Measurements from ENCODE around the gene NPAT.
"Not testable (repeated sequence)": the region's sequence is repeated elsewhere in the genome, so short reads cannot be mapped to it uniquely, and the experiment has no call there.

NPAT gene

DNA sequence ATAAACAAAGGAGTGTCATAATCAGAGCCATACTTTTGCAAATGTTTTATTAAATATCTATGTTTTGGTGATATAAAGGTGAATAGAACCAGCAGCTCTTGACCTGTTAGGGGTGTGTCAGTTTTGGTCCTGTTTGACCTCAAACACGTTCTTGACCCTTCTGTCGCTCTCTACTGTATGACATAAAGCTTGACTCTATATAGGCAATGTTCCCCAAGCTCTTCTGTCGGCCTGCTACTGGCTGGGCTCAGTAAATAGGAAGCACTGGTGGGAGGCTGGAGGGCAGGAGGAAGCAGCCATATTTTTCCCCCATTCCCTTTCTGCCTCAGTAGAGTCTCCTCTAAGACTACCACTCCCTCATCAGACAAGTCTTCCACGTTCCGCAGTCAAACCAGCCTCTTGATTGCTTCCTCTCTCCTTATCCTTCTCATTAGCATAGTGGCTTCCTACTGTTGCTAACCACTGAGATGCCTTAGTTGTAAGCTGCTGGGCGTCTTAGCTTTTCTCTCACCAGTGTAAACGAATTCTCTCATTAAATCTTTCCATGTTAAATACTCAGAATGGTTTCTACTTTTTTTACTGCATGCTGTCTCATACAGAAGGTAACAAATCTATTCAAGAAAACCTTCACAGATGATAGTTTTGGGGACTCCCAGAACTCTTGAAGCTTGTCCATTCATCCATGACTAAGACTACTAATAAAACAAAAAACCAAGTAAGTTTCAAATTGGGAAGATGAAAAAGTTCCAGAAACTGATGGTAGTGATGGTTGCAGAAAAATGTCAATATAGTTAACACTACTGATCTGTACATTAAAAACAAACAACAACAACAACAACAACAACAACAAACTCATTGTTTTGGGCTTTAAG lies 3.3 kb downstream of the NPAT start:
- no peak for DNase-seq

DNA sequence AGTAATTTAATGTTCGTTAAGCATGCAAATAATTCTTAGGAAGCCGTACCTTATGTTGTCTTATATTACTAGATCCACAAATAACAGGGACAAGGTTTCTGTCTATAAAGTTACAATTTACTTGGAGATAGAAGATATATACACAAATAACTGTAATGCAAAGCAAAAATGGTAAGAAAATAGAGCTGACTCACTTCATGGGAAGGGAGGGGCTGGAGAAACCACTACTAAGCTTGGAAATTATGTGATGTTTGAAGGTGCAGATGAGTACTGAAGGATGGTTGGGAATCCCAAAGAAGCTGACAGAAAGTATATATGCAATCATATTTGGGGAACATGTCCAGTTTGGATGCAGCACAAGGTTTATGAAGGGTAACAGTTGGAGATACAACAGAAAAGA lies 4.0 kb downstream of the NPAT start:
- no peak for DNase-seq

DNA sequence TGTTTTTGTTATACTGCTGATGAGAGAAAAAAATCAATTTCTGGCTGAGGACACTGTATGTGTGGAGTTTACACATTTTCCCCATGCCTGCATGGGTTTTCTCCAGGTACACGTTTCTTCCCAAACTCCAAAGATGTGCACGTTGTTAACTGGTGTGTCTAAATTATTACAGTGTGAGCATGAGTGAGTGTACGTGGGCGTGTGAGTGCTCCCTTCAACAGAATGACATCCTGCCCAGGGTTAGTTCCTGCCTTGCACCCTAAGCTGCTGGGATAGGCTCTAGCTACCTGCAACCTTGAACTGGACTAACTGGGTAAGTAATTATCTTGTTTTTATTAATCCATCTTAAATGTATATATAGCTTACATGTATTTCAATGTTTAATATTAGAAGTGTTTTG lies 5.5 kb downstream of the NPAT start:
- DNase-seq = no peak

DNA sequence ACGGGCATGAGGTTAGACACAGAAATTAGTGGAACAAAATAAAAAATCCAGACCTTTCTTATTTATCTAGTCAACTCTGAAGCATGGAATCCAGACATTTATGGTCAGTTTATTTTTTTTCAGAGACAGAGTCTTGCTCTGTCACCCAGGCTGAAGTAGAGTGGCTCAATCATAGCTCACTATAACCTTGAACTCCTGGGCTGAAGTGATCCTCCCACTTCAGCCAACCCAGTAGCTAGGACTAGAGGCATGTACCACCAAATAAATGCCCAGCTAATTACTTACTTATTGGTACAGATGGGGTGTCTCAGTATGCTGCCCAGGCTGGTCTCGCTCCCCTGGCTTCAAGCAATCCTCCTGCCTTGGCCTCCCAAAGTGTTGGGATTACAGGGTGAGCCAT lies 8.7 kb downstream of the NPAT start:
- no peak for DNase-seq

DNA sequence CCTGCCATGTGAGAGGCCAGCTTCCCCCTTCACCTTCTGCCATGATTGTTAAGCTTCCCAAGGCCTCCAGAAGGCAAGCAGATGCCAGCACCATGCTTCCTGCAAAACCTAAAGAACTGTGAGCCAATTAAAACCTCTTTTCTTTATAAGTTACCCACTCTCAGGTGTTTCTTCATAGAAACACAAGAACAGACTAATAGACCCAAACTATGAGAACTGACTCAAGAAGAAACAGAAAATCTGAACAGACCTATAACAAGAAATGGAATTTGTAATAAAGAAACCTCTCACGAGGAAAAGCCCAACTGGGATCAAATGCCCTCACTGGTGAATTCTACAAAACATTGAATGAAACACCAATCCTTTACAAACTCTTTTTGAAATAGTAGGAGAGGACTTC lies 12.0 kb downstream of the NPAT start:
- DNase-seq = no peak

DNA sequence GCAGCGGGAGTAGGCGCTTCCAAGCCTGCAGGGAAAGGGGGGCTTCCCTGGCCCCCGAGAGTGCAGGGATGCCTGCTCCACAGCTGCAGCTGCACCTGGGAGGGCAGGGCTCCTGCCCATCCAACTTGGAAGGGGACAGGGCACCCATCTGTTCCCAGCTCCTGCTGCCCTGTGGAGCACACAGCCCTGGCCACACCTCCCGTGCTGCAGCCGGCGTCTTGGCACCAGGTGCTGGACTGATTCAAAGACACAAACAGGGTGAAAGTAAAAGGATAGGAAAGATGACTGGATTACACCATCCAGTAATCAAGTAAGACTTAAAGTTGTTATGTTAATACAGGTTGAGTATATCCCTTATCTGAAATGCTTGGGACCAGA lies 14.8 kb downstream of the NPAT start:
- no peak for DNase-seq

DNA sequence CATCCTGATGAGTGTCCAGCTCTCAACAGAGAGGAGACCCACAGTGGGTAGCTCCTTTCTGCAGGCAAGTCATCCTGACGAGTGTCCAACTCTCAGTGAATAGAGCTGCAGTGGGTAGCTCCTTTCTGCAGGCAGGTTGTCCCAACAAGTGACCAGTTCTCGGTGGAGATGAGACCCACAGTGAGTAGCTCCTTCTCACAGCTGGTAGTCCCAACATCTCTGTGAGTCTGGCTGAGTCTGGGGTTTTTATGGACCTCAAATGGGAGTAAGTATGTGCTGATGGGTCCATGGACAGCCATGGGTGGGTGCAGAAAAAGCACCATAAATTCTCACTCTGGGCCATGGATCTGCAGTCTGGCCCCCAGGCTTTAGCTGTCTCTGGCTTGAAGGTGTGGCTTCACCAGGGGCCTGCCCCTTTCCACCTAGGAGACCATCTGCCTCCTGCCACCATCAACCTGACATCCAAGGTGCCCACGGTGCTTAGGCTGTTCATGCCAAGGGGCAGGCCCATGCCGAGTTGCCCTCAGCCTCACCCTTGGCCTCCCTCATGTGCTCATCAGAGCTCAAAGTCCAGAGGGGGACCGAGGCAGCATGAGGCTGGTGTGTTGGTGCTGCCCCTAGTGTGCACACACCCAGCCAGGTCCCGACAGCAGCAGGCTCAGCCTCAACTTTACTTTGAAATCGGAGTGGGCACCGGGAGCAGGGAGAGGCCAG lies 15.3 kb downstream of the NPAT start:
- no peak for DNase-seq

DNA sequence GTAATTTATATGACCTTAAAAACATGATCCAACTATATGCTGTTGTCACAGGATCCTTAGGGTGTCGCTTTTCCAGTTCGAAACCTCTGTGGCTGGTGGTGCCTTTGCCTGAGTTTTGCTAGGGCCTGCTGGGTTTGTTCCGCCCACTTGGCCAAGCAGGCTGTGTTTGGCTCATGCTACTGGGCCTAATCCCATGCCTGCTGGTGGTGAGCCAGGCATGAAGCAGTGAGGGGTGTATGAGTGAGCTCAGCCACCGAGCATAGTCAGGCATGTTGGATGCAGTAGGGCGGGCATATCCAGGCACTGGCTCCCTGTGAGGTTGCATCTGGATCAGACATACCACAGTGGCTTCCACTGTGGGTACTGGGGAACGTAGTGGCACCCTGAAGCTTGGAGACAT lies 16.3 kb downstream of the NPAT start:
- no peak for DNase-seq

DNA sequence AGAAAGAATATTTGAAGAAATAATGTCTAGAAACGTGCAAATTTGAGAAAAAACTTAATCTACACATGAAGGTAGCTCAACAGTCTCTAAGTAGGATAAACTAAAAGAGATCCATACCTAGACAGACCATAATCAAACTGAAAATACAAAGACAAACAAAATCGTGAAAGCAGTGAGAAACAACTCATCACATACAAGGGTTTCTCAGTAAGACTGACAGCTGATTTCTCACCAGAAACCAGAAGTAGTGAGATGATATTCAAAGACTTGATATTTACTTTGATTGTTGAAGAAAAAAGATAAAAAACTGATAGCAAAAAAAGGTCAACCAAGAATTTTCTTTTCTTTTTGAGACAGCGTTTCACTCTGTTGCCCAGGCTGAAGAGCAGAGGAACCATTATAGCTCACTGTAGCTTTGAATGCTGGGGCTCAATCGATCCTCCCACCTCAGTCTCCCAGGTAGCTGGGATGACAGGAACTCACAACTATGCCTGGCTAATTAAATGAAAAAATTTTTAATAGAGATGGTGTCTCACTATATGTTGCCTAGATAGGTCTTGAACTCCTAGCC lies 17.4 kb downstream of the NPAT start:
- DNase-seq = no peak

DNA sequence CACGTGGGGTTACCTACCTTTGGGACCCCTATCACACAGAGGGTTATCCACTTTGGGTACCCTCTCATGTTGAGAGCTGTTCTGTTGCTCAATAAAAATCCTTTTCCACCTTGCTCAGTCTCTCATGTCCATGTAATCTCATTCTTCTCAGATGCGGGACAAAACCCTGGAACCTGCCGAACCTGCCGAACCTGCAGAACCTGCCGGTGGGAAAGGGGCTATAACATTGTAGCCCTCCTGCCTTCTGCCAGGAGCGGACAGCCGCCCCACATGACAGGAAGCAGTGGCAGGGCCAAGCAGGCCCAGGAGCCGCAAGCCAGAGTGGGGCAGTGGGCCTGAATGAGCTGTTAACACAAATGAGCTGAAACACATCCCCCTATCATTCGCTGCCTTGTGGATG lies 18.1 kb downstream of the NPAT start:
- no peak for DNase-seq

DNA sequence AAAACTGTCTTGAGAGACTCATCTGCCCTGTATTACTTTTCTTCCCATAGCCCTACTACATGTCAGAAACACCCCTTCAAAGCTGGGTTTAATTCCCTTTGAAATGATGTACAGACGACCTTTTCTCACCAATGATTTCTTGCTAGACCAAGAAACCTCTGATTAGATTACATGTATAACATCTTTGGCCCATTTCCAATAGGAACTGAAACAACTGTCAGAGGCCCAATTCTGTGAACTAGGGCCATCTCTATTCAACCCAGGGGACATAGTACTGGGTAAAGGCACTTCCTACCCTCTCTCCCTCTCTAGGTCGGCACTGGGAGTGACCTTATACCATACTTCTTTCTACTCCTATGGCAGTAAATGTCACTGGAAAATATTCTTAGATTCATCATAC lies 19.4 kb downstream of the NPAT start:
- no peak for DNase-seq

DNA sequence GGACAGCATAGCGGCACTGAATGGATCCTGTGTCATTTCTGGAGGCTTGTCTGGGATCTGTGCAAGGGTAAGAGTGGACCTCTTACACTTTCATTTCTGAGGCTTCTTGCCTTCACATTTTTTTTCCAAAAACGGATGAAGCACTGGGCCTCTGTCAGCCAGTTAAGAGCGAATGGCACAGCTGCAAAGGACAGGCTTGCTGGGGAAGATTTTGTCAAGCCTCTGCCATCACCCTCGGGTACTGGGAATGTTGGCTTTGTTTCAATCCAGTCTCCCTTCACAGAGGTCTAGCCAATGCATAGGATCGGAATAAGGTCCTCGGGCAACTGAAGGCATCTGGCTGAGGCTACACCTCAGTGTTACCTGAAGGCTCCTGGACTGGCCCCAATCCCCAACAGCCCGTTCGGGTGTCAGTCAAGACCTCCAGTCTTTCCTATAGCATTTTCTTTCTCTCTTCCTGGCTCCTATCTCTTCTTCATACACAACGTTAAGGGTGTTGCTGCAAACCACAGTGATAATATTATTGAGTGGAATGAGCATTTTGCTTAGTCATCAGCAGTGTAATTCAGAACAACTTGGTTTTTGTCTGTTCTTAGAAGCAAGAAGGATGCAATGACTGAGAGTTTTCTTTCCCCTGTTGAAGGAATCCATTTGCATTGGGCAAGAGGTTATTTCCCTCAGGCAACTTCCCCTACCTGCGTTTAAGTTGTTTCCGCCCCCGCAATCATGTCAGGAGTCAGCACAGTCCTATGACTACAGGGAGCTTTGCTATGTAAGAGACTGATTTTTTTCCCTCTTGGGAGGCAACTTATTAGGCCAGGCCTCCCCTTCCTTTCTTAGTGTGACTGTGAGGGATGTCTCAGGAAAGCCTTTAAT lies 22.8 kb downstream of the NPAT start:
- DNase-seq = peak; percentile 46

DNA sequence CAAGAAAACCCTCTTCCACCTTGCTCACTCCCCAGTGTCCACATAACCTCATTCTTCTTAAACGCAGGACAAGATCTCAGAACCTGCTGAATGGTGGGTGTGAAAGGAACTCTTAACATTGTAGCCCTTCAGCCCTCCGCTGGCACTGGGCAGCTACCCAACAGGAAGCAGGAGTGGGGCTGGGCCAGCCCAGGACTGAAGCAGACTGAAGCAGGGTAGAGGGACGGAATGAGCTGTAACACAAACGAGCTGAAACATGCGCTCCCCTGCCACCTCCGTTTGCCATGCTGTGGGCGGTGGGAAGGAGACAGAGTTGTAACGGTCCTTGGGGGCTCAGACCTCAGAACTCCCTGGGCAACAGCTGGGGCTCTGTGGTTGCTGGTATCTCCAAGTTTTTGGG lies 23.6 kb downstream of the NPAT start:
- DNase-seq = no peak

DNA sequence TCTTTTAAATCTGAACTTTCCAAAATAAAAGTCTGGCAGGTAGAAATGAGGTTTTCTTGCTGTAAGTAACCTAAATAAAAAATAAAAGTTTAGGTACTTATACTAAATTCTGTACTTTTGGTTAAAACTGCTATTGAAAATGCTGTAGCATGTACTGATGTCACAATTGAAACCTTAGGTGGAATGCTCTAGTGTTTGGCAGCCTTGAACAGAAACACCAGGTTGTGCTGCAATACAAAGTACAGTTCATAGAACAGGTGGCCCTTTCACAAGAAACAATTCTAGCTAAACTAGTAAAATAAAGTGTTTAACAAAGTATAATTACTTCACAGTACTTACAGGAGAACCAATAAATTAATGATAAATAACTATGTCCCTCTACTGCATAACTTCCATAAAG lies 25.1 kb downstream of the NPAT start:
- DNase-seq = no peak

DNA sequence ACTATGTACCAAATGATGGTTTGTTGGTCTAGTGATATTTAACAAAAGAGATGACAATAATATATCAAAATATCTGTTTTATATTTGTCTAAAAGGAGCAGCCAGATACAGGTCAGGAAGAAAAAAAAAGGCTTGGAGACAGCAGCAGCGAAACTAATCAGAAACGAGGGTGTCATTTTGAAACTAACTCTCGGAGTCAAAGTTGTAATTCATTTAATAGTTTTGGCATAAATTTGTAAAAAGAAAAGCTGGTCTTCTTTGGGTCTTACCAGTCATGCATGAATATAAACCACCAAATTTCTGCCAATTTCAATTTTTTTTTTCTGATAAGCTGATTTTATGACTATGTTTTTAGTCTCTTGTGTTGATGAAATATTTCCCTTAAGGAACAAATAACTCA lies 25.5 kb downstream of the NPAT start:
- DNase-seq = no peak

DNA sequence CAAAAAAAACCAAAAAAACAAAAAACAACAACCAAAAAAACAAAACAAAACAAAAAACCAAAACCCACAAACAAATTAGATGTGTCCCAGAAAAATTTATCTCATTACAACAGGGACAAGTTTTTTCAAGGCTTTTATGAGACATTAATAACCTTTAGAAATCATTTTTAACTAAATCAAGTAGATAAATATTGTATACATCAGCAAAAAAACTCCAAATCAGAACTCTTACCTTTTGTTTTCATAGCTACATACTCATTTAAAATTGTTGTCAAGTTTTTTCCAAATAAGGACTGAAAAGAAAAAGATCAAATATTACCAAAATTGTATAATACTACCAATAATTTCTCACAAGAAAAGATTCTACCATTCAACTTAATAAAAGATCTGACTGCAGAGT lies 28.7 kb downstream of the NPAT start:
- DNase-seq = no peak

DNA sequence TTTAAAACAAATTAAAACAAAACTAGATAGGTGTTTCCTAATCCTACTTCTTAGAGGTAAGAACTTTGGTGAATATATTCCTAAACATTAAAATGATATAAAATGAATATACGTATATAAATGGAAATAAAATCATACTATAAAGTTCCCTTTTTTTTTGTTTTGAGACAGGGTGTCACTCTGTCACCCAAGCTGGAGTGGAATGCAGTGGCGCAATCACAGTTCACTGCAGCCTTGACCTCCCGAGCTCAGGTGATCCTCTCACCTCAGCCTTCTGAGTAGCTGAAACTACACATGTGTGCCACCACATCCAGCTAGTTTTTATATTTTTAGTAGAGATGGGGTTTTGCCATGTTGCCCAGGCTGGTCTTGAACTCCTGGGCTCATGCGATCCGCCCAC lies 44.9 kb downstream of the NPAT start:
- DNase-seq = no peak

DNA sequence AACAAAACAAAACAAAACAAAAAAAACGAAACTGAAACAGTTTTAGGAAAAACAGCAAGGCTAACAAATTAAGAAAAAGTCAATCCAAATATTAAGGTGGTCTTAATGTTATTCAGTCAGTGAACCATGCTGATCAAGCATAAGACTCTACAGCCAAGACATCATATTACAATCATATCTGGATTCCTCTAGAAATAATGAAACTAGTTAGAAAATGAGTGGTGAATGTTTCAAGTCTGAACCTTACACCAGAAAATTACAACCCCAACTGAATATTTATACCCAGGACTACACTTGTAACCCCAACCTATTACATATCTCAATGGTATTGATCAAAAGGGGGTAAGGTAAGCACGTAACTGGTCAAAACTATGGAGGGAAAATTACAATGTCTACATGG lies 52.3 kb downstream of the NPAT start:
- DNase-seq = no peak

DNA sequence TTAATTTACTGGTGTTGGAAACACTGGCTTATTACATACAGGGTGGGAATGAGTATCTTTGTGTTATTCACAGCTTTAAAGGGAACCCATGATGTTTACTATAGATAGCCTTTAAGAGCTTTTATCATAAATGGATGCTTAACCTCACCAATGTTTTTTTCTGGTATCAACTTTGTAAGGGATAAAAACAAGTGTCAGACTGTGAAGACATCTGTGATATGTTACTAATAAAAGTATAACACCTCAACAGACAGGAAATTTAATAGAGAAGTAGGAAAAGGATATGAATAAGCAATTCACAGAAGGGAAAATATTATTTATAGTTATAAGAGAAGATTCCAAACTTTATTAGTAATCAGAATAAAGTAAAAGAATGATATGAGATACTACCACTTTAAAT lies 54.8 kb downstream of the NPAT start:
- no peak for DNase-seq

DNA sequence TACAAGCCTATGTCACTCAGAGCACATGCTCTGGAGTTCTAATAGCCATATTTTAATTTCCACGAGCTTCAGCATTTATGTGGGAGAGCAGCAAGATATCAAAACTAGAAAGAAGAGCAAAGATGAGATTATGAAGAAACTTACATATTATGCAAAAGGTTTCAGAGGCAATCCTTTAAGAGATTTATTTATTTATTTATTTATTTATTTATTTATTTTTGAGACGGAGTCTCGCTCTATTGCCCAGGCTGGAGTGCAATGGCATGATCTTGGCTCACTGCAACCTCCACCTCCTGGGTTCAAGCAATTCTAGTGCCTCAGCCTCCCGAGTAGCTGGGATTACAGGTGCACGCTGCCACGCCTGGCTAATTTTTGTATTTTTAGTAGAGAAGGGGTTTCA lies 59.6 kb downstream of the NPAT start:
- DNase-seq = not testable (repeated sequence)

DNA sequence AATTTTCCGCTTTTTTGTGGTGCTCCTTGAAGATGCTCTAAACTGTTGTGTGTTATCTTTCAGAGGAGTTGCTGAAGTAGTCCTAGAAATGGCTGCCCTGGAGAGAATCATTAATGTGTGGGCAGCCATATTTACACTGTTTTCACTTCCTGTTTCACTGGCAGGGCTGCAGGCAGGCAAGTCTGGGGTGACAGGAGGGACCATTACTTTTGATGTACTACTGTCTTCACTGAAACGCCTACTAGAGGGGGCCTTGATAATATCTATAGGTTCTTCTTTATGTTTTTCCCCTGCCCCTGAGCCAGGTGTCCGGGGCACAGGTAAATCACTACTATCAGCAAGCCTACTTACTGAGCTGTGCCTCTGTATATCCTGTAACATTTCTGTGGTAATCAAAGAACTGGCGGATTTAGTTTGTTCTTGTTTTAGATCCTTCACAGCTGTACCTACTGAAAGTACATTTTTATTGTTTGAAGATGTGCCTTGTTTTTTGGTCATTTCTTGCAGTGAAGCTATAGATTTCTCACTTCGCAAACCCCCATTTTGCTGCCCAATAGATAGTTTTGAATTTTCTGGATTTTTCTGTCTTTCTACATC lies 61.4 kb downstream of the NPAT start:
- DNase-seq = no peak

DNA sequence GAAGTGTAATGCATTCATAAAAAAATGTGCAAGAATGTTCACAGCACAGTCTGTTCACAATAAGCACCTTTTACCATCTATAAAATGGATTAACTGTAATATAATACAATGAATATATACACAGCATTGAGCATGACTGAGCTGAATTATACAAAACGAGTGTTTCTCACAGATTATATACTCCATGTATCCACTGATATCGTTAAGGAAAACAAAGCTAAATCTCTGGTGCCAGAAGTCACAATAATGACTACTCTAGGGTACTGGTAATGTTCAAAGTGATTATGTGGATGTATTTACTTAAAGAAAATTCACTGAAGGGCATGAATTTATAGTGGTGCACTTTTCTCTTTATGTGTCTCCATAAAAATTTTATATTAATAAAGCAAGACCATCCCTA lies 67.8 kb downstream of the NPAT start:
- no peak for DNase-seq

DNA sequence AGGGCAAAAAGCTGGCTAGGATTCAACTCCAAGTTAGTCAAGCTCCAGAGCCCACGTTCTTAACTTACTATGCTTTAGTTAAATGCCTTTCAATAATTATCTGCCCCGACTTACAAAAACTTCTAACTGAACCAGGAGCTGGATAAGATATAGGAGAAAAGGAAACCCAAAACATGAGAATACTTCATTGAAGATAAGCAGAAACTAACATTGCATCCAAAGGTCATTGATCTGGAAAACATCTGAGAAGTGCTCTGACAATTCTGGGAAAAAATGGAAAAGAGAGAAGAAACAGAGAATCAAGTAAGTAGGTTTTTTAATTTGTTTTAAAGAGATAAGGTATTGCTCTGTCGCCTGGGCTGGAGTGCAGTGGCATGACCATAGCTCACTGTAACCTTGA lies 73.9 kb downstream of the NPAT start:
- DNase-seq = no peak

Data from EL (cell line).